HG02938 (cell line): ENCODE measurements around the gene MRPL24.
"Not testable (repeated sequence)": the region's sequence is repeated elsewhere in the genome, so short reads cannot be mapped to it uniquely, and the experiment has no call there.

Experiments used
- ATAC-seq: cut with Tn5 transposase; IDR thresholded peaks from one replicate; pipeline ENCODE4 v1.9.1; 2021; ENCODE audit warnings: mild to moderate bottlenecking, moderate library complexity; ENCODE audit not compliant: unreplicated experiment

The MRPL24 gene

DNA sequence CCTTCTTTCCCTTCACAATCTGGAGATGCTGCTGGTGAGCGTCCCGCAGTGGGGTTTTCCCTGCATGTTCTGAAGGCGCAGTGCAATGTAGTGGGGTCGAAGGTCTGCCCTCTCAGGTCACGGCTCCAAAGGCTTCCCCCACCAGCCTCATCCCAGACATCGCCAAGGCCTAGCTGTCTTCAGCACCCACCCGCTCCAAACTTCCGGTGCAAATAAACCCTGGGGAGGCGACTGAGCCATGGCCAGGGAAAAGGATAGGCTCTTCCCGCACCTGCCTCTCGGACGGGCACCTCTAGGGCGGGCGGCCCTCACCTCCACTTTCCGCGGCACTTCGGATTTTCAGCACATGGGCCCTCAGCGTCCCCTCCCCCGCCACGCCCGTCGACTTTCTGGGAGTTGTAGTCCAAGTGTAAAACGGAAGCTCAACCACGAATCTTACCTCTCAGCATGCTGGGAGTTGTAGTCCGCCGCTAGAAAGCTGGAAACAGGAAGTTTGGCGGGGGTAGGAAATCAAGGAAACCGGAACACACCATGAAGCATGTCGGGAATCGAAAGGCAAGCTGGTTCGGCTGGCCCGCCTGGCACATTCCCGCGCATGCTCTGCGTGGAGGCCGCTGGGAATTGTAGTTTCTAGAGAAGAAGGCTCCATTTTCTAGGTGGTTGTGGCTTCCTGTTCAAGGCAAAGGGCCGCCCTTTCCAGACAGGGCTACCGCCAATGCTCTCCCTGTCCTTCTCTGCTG lies at the start of gene MRPL24:
Gene MRPL24, minus strand, starts transcription at position 348 of the 740 bp plus-strand sequence. CDS start 2,384 bp downstream, outside the sequence.
- peak; percentile 84 for ATAC-seq

DNA sequence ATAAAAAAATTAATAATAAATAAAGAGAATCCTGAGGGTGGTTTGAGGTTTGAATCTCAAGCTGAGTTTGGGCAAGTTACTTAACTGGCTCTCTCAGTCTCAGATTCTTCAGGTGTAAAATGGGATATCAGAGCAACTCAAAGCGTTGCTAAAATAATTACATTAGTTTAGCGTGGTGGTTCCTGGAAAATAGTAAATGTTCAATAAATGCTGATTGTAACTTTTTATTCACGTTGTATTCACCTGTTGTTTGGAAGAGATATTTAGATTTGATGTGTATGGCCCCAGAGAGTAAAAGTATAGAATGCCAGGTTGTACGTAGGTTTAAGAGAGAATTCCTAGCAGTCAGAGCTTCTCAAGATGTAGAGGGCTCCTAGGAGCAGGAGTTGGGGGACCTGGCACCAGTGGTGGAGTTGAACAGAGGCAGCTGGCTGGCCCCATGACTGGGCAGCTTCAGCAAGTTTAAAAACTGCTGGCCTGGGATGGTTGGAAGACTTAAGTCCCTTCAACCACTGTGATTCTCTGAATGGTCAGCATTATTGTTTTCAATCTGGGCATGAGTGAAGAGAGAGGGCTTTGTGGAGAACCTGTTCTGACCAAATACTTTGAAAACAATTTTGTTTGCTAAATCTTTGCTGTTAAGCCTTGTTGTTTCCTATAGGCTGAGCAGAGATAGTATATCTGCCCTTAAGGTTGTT lies 48.9 kb upstream of the MRPL24 start:
- no peak for ATAC-seq

DNA sequence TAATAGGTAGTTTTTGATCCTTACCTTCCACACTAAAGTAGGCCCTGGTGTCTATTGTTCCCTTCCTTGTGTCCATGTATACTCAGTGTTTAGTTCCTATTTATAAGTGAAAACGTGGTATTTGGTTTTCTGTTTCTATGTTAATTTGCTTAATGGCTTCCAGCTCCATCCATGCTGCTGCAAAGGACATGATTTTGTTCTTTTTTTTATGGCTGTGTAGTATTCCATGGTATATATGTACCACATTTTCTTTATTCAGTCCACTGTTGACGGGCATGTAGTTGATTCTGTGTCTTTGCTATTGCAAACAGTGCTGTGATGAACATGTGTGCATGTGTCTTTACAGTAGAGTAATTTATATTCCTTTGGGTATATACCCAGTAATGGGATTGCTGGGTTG lies 47.2 kb upstream of the MRPL24 start:
- no peak for ATAC-seq

DNA sequence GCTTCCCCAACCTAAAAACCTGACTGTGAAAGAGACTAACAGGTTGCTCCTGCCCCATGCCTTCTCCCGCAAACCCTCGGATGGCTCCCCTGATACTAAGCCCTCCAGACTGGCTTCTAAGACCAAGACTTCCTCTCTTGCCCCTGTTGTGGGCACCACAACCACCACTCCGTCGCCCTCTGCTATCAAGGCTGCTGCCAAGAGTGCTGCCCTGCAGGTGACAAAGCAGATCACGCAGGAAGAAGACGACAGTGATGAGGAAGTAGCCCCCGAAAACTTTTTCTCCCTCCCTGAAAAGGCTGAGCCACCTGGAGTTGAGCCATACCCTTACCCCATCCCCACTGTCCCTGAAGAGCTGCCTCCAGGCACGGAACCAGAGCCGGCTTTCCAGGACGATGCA lies 45.8 kb upstream of the MRPL24 start:
- ATAC-seq = no peak

DNA sequence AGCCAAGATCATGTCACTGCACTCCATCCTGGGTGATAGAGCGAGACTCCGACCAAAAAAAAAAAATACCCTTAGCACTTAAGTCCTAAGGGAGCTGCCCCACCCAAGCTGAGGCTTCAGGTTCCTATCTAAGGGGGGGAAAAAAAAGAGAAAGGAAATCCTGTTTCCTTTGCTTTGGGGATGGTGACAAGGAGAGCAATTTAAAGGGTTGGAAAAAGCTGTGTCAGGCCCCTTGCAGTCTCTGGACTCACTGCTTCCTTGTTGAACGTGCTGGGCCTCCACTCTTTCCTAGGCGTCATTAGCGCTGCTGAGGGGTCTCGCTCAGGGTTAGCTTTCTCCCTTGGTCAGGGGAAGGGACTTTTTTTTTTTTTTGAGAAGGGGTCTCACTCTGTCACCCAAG lies 44.6 kb upstream of the MRPL24 start:
- ATAC-seq = no peak

DNA sequence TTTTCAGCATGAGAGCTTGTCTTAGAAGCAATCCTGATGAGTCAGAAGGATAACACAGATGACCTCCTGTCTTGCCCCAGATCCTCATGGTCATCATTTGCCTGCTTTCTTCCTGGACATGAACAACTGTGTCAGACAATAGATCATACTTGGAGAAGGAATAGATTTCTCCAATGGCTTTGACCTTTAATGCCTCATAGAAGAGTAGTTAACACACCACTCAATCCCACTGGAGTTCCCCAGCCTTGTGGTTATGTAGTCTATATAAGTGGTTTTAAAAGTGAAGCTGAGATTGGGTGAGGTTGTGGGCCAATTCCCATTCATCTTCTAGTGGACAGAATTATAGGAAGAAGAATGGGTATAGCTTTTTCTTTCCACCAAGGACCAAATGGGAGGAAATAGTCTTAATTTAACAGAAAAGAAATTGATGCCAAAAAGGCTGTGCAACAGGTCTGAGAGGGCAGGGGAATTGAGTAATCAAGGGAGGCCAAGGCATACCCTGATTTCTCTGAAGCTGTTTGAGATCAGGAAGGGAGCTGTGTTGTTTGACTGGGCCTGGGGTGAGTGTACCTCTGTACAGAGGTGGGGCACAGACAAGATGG lies 40.8 kb upstream of the MRPL24 start:
- no peak for ATAC-seq

DNA sequence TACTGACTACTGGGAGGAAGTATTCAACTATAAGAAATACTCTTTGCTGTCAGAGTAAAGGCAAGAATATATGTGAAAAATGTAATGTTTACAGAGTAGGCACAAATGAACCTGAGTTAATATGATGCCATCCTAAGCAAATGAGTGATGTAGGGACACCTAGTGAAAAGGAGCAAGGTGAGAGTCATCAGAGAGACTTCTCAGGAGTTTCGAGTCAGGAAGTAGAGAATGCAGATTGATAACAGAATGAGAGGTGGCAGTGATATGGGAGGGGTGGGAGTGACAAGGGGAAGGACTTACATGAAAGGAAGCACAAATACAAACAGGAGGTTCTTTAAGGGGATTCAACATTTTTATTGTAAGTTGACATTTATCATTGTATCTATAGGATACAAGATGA lies 36.7 kb upstream of the MRPL24 start:
- ATAC-seq = no peak

DNA sequence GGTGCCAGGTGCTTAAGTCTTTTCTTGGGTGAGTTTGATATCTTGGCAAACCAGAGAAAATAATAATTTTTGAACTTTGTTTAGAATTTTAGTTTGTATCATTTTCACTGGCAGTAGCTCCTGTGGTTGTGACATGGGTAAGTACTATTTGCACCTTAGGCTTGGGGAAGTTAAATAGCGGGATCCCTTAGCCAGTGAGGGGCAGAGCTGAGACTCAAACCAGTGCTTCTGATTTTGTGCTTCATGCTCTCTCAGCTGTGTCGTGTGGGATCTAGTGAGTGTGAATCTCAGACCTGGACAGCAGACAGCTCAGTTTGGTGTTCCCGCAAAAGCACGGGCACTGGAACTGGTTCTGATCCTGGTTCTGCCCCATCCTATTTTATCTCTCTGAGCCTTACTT lies 36.1 kb upstream of the MRPL24 start:
- ATAC-seq = no peak

DNA sequence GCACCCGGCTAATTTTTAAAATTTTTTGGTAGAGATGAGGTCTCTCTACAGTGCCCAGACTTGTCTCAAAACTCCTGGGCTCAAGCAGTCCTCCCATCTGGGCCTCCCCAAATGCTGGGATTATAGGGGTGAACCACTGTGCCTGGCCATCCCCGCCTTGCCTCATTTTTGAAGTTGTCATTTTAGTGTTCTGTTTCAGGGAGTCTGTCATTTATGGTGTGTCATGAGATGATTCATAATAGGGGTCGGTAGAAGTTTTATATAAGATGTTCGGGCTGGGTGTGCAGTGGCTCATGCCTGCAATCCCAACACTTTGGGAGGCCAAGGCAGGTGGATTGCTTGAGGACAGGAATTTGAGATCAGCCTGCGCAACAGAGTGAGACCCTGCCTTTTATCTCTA lies 34.9 kb upstream of the MRPL24 start:
- no peak for ATAC-seq

DNA sequence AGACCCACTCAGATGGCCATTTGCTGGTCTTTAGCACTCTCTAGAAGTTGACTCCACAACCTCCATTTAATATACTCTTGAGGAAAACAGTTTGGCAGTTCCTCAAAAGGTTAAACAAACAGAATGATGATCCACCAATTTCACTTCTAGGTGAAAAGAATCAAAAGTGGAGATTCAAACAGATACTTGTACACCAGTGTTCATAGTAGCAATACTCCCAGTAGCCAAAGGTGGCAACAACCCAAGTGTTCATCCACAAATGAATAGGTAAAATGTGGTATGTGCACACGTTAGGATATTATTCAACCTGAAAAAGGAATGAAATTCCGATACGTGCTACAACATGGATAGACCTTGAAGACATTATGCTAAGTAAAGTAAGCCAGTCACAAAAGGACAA lies 32.7 kb upstream of the MRPL24 start:
- ATAC-seq = no peak

DNA sequence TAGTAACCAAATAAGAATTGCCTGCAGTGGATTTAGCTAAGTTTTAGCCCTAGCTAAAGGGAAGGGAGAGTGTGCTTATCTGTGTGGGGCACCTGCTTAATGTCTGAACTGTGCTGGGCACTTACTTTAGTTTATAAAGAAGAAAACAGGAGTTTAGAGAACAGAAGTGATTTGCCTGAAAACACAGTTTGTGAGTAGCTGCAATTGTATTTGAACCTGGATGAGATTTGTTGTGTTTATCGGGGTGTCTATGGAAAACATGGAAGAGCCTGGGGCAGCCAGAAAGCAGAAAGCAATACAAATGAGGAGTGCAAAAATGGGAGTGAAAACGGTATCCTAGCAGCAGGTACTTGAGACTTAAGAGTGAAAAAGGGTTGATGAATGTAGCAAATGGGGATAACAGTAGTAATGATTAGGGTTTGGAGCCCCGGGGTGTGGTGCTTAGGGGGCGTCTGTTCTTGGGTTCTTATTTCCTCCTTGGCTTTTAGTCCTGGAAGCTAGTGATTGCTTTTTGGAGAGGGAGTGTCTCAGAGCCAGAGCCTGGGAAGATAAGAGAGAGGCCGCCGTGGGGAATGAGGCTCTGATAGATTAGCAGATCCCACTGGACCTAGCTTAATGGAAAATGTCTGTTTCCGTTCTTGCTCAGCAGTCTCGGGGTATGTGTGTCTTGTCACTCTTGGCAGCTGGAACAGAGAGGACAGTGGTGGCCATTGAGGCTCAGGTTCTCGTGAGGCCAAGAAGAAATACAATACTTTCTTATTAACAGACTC lies 32.0 kb upstream of the MRPL24 start:
- no peak for ATAC-seq

DNA sequence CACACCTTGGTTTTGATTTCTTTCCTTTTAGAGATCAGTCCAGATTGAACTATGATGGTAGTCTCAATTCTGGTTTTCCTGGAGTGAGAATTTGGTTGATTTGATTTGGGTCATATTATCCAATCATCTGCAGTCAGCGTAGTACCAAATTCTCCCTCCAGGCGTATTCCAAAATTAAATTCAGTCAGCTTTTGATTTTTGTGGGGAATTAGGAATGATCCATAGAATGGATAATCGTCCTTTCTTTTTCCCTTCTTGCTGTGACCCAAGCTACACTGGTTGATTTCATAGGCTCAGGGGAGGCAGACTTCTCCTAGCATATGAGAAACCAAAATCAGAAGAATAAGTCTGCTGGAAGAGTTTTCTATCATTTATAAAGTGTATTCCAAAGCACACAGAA lies 31.3 kb upstream of the MRPL24 start:
- no peak for ATAC-seq

DNA sequence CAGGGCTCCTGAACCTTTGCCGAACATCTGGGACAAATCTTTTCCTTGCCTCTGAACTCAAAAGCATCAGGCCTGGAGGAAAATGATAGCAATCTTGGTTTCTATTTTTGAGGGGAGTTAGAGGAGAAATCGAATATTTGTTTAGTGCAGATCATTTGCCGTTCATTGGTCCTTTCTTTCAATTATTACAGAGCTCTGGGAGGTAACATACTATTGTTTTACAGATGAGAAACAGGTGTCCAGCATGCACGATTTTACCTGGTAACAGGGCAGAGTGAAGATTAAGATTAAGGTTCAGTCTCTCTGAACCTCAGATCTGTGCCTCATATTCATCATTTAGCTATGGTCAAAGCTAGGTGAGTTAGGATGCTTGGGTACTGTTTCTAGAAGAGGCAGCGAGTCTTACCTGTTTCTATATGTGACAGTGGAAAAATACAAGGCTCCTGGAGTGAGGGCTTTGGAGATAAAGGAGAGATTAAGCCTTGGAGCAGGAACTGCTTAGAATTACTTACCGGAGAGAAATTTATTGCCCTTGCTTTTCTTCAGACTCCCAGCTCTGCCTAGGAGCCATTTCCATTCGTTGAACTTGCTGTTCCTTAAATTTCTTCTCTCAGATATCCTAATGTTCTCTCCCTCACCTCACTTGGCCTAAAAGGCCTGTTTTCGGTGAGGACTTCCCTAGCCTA lies 27.9 kb upstream of the MRPL24 start:
- no peak for ATAC-seq

DNA sequence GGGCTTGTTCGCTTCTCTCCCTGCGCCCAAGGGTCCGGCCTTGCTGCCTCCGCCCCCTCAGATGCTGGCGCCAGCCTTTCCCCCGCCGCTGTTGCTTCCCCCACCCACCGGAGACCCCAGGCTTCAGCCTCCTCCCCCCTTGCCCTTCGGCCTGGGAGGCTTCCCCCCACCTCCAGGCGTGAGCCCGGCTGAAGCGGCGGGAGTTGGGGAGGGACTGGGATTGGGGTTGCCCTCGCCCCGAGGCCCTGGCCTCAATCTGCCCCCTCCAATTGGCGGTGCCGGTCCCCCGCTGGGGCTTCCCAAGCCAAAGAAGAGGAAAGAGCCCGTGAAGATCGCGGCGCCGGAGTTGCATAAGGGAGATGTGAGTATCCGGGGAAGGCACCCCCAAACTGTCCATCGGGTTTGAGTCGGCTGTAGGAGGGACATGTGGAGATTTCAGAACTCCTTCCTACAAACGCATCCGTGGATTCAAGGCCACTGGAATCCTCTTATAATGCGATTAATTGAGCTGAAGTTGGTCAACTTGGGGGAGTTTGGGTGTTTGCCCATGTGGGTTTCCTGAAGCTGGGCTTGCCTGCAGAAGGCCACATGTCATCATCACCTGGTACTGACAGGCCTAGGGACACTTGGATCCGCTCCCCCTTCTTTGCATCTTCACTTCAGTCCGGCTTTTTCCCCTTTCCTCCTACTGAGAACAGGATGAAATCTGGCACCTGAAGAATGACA lies 27.2 kb upstream of the MRPL24 start:
- ATAC-seq = no peak

DNA sequence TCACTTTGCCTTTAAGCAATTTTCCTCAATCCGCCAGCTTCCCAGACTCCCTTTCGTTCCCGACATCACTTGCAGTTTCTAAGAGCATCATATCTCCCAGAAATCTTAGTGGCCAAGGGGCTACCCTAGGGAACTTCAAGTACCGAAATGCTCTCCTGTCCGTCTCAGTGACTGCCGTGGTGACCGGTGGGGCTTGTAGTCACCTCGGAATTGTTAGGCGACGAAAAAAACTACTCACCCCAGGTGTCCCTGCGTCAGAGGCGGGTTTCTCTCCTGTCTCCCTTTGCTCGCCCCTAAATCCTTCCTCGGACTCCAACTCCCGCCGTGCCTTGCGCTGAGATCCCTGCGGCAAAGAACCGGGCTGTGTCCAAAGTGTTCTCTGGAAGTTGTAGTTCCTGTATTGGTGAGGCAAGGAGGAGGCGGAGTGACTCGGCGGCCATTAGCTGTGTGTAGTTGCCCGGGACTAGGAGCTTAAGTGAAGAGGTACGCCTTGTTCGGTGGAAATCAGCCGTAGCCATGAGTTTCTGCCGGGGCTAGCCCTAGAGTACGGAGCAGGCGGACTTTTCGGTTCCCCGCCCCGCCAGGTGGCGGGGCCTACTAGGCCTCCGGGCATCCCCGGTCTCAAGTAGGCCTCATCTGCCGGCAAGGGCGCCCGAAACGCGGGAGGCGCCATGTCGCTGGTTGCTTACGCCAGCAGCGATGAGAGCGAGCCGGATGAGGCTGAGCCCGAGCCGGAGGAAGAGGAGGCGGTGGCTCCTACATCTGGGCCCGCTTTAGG lies 26.4 kb upstream of the MRPL24 start, which contains the start of gene PRCC:
Gene PRCC, plus strand, starts transcription at position 435 of the 778 bp plus-strand sequence. Its CDS starts 237 bp downstream, at position 672.
- ATAC-seq = peak; percentile 92

DNA sequence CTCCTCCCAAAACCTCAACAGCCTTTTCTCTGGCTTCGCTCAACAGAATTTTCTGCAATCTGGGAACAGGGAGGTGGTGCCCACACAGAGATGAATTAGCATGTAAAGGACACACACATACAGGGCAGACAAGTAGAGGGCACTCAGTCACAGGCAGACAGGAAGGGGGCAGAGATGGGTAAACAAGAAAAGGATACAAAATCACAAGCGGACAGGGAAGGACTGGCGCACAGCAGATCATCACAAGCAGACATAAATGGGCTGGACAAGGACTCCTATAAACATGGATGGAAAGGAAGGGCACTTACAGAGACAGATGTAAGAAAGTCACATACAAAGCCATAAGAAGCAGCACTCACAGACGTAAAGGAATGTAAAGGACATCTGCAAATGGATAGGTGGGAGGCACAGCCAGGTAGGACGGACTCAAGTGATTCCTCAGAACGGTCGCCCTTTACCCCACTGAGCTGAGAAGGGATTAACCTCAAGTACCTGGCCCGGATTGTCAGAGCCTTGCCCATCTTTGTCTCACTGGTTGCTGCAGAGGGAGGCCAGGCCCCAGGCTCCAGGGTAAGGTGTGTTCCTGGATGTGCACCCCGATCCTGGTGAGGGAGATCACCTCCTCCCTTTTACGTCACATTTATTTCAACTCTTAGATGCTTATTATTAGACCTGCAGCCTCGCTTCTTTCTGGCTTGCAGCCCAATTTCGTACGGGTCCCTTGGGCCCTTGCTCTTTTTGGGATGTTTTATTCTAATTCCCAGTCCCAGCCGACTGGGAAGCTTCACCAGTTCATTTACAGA lies 25.6 kb upstream of the MRPL24 start:
- peak; percentile 15 for ATAC-seq

DNA sequence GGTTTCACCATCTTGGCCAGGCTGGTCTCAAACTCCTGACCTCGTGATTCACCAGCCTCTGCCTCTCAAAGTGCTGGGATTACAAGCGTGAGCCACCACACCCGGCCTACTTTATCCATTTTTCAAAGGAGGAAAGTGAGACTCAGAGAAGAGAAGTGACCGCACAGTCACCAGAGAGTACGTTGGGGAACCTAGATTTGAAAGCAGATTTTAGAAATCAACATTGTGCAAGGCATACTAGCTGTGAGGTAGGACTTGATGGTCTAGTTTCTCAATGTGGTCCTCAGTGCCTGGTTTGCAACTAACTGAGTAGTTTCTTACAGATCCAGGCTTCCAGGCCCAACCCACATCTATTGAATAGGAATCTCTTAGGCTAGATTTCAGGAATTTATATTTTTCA lies 24.8 kb upstream of the MRPL24 start:
- ATAC-seq = no peak

DNA sequence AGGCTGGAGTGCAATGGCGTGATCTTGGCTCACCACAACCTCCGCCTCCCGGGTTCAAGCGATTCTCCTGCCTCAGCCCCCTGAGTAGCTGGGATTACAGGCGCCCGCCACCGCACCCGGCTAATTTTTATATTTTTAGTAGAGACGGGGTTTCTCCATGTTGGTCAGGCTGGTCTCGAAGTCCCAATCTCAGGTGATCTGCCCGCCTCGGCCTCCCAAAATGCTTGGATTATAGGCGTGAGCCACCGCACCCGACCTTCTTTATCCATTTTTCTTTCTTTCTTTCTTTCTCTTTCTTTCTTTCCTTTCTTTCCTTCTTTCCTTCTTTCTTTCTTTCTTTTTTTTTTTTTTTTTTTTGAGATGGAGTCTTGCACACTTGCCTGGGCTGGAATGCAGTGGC lies 24.2 kb upstream of the MRPL24 start:
- ATAC-seq = not testable (repeated sequence)

DNA sequence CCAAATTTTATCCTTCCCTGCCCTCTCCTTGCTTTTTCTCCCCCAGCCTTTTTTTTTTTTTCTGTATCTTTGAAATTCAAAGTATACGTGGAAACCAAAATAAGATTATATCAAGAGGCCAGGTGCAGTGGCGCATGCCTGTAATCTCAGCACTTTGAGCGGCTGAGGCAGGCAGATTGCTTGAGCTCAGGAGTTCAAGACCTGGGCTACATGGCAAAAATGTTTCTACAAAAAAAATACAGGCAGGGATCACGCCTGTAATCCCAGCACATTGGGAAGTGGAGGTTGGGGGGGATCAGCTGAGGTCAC lies 19.9 kb upstream of the MRPL24 start:
- ATAC-seq = no peak
